Thyroid gland (tissue), 4 donors: ENCODE data around the gene SURF4.

Source experiments
- POLR2A ChIP-seq, 2 donors: fragments of 450-650 bp; IDR thresholded peaks; one replicate each; pipeline ENCODE4 v1.6.1; 2017; ENCODE audit warnings: antibody characterized with exemption in 2 of 2, mild to moderate bottlenecking in 2 of 2, moderate library complexity in 1 of 2
- TF ChIP-seq, protein P1 (sequence below), 6 experiments: fragments of 200-600 bp in 3 of 6; fragments of 450-650 bp in 3 of 6; sonication (generic) in 3 of 6; IDR thresholded peaks; one replicate each; pipeline ENCODE4 v1.5.1; 2016 to 2019; ENCODE audit warnings: antibody characterized with exemption in 6 of 6, mild to moderate bottlenecking in 2 of 6, inconsistent platforms in 1 of 6, moderate library complexity in 1 of 6

- TF ChIP-seq, protein P1, sequence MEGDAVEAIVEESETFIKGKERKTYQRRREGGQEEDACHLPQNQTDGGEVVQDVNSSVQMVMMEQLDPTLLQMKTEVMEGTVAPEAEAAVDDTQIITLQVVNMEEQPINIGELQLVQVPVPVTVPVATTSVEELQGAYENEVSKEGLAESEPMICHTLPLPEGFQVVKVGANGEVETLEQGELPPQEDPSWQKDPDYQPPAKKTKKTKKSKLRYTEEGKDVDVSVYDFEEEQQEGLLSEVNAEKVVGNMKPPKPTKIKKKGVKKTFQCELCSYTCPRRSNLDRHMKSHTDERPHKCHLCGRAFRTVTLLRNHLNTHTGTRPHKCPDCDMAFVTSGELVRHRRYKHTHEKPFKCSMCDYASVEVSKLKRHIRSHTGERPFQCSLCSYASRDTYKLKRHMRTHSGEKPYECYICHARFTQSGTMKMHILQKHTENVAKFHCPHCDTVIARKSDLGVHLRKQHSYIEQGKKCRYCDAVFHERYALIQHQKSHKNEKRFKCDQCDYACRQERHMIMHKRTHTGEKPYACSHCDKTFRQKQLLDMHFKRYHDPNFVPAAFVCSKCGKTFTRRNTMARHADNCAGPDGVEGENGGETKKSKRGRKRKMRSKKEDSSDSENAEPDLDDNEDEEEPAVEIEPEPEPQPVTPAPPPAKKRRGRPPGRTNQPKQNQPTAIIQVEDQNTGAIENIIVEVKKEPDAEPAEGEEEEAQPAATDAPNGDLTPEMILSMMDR (IDR thresholded peaks at IDR 0.05), result no peak
- no peak for TF ChIP-seq POLR2A (IDR thresholded peaks at IDR 0.05)
Measured at GRCh38 chr9:133419005-133419404, 43.1 kb upstream of the SURF4 start.
